SK-N-SH treated with all-trans-retinoic acid at 6 μM for 48 hours (cell line): ENCODE results near the gene NAB1.
"Not testable (repeated sequence)": the region's sequence is repeated elsewhere in the genome, so short reads cannot be mapped to it uniquely, and the experiment has no call there.

Experiments
- ATAC-seq: fragments of 200-7000 bp; cut with Tn5 transposase; 3 replicates; pipeline ENCODE4 v1.9.1; 2020; ENCODE audit warnings: mild to moderate bottlenecking, moderate library complexity
- ARNTL ChIP-seq: fragments of 450-650 bp; formaldehyde crosslinking; IDR thresholded peaks from 2 replicates; pipeline ENCODE4 v1.5.0; 2020; ENCODE audit warnings: low read depth, mild to moderate bottlenecking, moderate library complexity, borderline replicate concordance
- BACH2 ChIP-seq: fragments of 250-450 bp; sonication (Bioruptor Pico); IDR thresholded peaks from 2 replicates; pipeline ENCODE4 v1.9.0; 2021; ENCODE audit warnings: mild to moderate bottlenecking, borderline replicate concordance
- CSDC2 ChIP-seq: fragments of 250-450 bp; sonication (Bioruptor Pico); IDR thresholded peaks from 2 replicates; pipeline ENCODE4 v1.5.0; 2020; ENCODE audit warnings: mild to moderate bottlenecking, moderate library complexity
- ESRRG ChIP-seq: fragments of 250-450 bp; sonication (Bioruptor Pico); IDR thresholded peaks from 2 replicates; pipeline ENCODE4 v1.6.1; 2021; ENCODE audit warnings: mild to moderate bottlenecking
- GLIS3 ChIP-seq: fragments of 250-450 bp; sonication (Bioruptor Pico); IDR thresholded peaks from 2 replicates; pipeline ENCODE4 v1.5.0; 2020; ENCODE audit warnings: mild to moderate bottlenecking, moderate library complexity
- OSR1 ChIP-seq: fragments of 250-450 bp; sonication (Bioruptor Pico); IDR thresholded peaks from 2 replicates; pipeline ENCODE4 v1.8.0; 2022; ENCODE audit warnings: moderate library complexity, mild to moderate bottlenecking, inconsistent platforms
- RARB ChIP-seq: fragments of 250-450 bp; sonication (Bioruptor Pico); IDR thresholded peaks from 2 replicates; pipeline ENCODE4 v1.8.0; 2021; ENCODE audit warnings: mild to moderate bottlenecking, moderate library complexity
- SNAI2 ChIP-seq: fragments of 250-450 bp; sonication (Bioruptor Pico); IDR thresholded peaks from 2 replicates; pipeline ENCODE4 v1.5.0; 2020; ENCODE audit warnings: mild to moderate bottlenecking, moderate library complexity
- TCF4 ChIP-seq: fragments of 250-450 bp; sonication (Bioruptor Pico); IDR thresholded peaks from 2 replicates; pipeline ENCODE4 v1.8.0; 2021; ENCODE audit warnings: mild to moderate bottlenecking, moderate library complexity, borderline replicate concordance
- TOX ChIP-seq: fragments of 250-450 bp; sonication (Bioruptor Pico); IDR thresholded peaks from 2 replicates; pipeline ENCODE4 v1.8.0; 2021; ENCODE audit warnings: mild to moderate bottlenecking, moderate library complexity, borderline replicate concordance
- ZC3H10 ChIP-seq: fragments of 250-450 bp; sonication (Bioruptor Pico); IDR thresholded peaks from 2 replicates; pipeline ENCODE4 v1.5.1; 2021; ENCODE audit warnings: mild to moderate bottlenecking, moderate library complexity
- ZFP3 ChIP-seq: fragments of 250-450 bp; sonication (Bioruptor Pico); IDR thresholded peaks from 2 replicates; pipeline ENCODE4 v1.5.0; 2020; ENCODE audit warnings: mild to moderate bottlenecking, moderate library complexity
- ZNF565 ChIP-seq: fragments of 450-650 bp; formaldehyde crosslinking; conservative IDR thresholded peaks from 2 replicates; pipeline ENCODE4 v1.5.0; 2020; ENCODE audit warnings: low read depth, mild to moderate bottlenecking, moderate library complexity
- ZNF70 ChIP-seq: fragments of 450-650 bp; formaldehyde crosslinking; IDR thresholded peaks from 2 replicates; pipeline ENCODE4 v1.5.0; 2020; ENCODE audit warnings: mild to moderate bottlenecking, moderate library complexity
- ZNF8 ChIP-seq: fragments of 450-650 bp; formaldehyde crosslinking; IDR thresholded peaks from 2 replicates; pipeline ENCODE4 v1.5.0; 2020; ENCODE audit warnings: mild to moderate bottlenecking, moderate library complexity
- TF ChIP-seq, protein P1 (sequence below): fragments of 250-450 bp; sonication (Bioruptor Pico); IDR thresholded peaks from 2 replicates; pipeline ENCODE4 v1.5.1; 2021; ENCODE audit warnings: mild to moderate bottlenecking, moderate library complexity
- TF ChIP-seq, protein P2 (sequence below): fragments of 250-450 bp; sonication (Bioruptor Pico); IDR thresholded peaks from 2 replicates; pipeline ENCODE4 v1.8.0; 2020; ENCODE audit warnings: mild to moderate bottlenecking, moderate library complexity, borderline replicate concordance
- TF ChIP-seq, protein P3 (sequence below): fragments of 250-450 bp; sonication (Bioruptor Pico); IDR thresholded peaks from 2 replicates; pipeline ENCODE4 v1.5.1; 2020; ENCODE audit warnings: low read depth, mild to moderate bottlenecking, moderate library complexity
- TF ChIP-seq, protein P4 (sequence below): fragments of 250-450 bp; sonication (Bioruptor Pico); IDR thresholded peaks from 2 replicates; pipeline ENCODE4 v1.5.0; 2020; ENCODE audit warnings: mild to moderate bottlenecking, moderate library complexity

Gene NAB1

DNA sequence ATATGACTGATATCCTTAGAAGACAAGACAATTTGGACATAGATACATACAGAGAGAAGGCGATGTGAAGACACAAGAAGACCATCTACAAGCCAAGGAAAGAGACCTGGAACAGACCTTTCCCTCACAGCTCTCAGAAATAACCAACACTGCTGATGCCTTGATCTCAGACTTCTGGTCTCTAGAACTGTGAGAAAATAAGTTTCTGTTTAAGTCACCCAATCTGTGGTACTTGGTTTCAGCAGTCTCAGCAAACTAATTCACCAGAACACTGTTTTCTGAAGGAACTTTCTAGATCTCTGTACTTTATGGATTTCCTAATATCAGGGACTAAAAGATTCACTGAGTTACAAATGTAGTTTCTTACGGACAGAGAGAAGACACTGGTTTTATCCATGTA is 58.8 kb downstream of the NAB1 start:
- ATAC-seq = no peak
- TF ChIP-seq ZFP3 (CRISPR knock-in tag) (no peak), ZC3H10 (CRISPR knock-in tag) (no peak), BACH2 (no peak), TCF4 (CRISPR knock-in tag) (no peak), ESRRG (no peak), ARNTL (CRISPR knock-in tag) (no peak), ZNF8 (CRISPR knock-in tag) (no peak), CSDC2 (CRISPR knock-in tag) (no peak), GLIS3 (CRISPR knock-in tag) (no peak), ZNF565 (CRISPR knock-in tag) (no peak), OSR1 (CRISPR knock-in tag) (no peak), RARB (CRISPR knock-in tag) (no peak)
- TF ChIP-seq, protein P1, sequence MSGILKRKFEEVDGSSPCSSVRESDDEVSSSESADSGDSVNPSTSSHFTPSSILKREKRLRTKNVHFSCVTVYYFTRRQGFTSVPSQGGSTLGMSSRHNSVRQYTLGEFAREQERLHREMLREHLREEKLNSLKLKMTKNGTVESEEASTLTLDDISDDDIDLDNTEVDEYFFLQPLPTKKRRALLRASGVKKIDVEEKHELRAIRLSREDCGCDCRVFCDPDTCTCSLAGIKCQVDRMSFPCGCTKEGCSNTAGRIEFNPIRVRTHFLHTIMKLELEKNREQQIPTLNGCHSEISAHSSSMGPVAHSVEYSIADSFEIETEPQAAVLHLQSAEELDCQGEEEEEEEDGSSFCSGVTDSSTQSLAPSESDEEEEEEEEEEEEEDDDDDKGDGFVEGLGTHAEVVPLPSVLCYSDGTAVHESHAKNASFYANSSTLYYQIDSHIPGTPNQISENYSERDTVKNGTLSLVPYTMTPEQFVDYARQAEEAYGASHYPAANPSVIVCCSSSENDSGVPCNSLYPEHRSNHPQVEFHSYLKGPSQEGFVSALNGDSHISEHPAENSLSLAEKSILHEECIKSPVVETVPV = no peak
- TF ChIP-seq, protein P2, sequence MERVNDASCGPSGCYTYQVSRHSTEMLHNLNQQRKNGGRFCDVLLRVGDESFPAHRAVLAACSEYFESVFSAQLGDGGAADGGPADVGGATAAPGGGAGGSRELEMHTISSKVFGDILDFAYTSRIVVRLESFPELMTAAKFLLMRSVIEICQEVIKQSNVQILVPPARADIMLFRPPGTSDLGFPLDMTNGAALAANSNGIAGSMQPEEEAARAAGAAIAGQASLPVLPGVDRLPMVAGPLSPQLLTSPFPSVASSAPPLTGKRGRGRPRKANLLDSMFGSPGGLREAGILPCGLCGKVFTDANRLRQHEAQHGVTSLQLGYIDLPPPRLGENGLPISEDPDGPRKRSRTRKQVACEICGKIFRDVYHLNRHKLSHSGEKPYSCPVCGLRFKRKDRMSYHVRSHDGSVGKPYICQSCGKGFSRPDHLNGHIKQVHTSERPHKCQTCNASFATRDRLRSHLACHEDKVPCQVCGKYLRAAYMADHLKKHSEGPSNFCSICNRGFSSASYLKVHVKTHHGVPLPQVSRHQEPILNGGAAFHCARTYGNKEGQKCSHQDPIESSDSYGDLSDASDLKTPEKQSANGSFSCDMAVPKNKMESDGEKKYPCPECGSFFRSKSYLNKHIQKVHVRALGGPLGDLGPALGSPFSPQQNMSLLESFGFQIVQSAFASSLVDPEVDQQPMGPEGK = no peak
- TF ChIP-seq, all 23 proteins: peak for 0

DNA sequence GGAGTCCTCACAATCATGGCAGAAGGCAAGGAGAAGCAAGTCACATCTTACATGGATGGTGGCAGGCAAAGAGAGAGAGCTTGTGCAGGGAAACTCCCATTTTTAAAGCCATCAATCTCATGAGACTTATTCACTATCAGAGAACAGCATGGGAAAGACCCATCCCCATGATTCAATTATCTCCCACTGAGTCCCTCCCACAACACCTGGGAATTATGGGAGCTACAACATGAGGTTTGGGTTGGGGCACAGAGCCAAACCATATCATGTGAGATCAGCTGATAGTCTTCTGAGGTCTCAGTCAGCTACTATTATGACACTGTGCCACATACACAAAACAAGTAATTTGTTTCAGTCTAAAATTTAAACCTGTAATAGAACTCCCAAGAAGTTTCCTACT is 59.8 kb downstream of the NAB1 start:
- ATAC-seq = not testable (repeated sequence)

DNA sequence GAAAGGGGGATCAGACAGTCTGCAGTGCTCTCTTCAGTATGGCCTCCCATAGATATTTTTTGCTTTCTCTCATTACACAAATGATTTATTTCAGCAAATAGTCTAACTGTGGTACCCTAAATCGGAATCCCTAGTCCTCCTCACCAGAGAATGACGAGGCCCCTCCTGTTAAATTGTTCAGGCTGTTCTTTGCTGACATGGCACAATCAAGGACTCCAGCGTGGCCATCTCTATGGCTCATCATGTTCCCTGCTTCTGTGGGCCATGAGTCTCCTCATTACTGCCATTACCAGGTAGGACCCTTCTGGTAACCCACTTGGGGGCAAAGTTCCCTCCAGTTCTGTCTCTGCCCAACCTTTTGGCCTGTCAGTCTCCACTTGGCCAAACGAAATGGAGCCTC is 62.2 kb downstream of the NAB1 start:
- no peak for ATAC-seq
- TF ChIP-seq ESRRG (no peak), TOX (CRISPR knock-in tag) (no peak), ZNF565 (CRISPR knock-in tag) (no peak), ARNTL (CRISPR knock-in tag) (no peak), ZFP3 (CRISPR knock-in tag) (no peak), TCF4 (CRISPR knock-in tag) (no peak), ZNF70 (CRISPR knock-in tag) (no peak), RARB (CRISPR knock-in tag) (no peak), CSDC2 (CRISPR knock-in tag) (no peak), SNAI2 (CRISPR knock-in tag) (no peak), GLIS3 (CRISPR knock-in tag) (no peak), ZNF8 (CRISPR knock-in tag) (no peak)
- TF ChIP-seq, protein P3, sequence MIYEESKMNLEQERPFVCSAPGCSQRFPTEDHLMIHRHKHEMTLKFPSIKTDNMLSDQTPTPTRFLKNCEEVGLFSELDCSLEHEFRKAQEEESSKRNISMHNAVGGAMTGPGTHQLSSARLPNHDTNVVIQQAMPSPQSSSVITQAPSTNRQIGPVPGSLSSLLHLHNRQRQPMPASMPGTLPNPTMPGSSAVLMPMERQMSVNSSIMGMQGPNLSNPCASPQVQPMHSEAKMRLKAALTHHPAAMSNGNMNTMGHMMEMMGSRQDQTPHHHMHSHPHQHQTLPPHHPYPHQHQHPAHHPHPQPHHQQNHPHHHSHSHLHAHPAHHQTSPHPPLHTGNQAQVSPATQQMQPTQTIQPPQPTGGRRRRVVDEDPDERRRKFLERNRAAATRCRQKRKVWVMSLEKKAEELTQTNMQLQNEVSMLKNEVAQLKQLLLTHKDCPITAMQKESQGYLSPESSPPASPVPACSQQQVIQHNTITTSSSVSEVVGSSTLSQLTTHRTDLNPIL = no peak
- TF ChIP-seq, protein P2 = no peak
- TF ChIP-seq, protein P1 = no peak
- TF ChIP-seq, protein P4, sequence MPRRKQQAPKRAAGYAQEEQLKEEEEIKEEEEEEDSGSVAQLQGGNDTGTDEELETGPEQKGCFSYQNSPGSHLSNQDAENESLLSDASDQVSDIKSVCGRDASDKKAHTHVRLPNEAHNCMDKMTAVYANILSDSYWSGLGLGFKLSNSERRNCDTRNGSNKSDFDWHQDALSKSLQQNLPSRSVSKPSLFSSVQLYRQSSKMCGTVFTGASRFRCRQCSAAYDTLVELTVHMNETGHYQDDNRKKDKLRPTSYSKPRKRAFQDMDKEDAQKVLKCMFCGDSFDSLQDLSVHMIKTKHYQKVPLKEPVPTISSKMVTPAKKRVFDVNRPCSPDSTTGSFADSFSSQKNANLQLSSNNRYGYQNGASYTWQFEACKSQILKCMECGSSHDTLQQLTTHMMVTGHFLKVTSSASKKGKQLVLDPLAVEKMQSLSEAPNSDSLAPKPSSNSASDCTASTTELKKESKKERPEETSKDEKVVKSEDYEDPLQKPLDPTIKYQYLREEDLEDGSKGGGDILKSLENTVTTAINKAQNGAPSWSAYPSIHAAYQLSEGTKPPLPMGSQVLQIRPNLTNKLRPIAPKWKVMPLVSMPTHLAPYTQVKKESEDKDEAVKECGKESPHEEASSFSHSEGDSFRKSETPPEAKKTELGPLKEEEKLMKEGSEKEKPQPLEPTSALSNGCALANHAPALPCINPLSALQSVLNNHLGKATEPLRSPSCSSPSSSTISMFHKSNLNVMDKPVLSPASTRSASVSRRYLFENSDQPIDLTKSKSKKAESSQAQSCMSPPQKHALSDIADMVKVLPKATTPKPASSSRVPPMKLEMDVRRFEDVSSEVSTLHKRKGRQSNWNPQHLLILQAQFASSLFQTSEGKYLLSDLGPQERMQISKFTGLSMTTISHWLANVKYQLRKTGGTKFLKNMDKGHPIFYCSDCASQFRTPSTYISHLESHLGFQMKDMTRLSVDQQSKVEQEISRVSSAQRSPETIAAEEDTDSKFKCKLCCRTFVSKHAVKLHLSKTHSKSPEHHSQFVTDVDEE (CRISPR knock-in tag) = no peak
